IPS-NIHi11 (cell line): ENCODE data around the gene ALPL.

ENCODE experiments used
- DNase-seq: peaks from one replicate; pipeline ENCODE4 v3.0.0; 2012; ENCODE audit warnings: mixed read lengths, low spot score

The ALPL gene

GRCh38 chr1:21598904-21599303, 89.7 kb downstream of the ALPL start:
- no peak for DNase-seq

GRCh38 chr1:21599402-21599801, 90.2 kb downstream of the ALPL start:
- no peak for DNase-seq

GRCh38 chr1:21601278-21602048, 92.2 kb downstream of the ALPL start:
- DNase-seq: no peak

- no peak for DNase-seq
Measured at GRCh38 chr1:21603177-21604138, 94.2 kb downstream of the ALPL start.

GRCh38 chr1:21604208-21604957, 95.2 kb downstream of the ALPL start:
- no peak for DNase-seq

- DNase-seq: no peak
Measured at GRCh38 chr1:21605012-21605715, 95.9 kb downstream of the ALPL start.

- DNase-seq: no peak
Measured at GRCh38 chr1:21605964-21606705, 96.9 kb downstream of the ALPL start.

GRCh38 chr1:21607549-21608529, 98.6 kb downstream of the ALPL start:
- DNase-seq: peak; percentile 100

GRCh38 chr1:21608798-21609197, 99.6 kb downstream of the ALPL start:
- DNase-seq: no peak

GRCh38 chr1:21610027-21610426, 100.8 kb downstream of the ALPL start:
- no peak for DNase-seq

GRCh38 chr1:21610989-21611785, 102.0 kb downstream of the ALPL start:
- DNase-seq: no peak

- DNase-seq: no peak
Measured at GRCh38 chr1:21612057-21612456, 102.8 kb downstream of the ALPL start.

- no peak for DNase-seq
Measured at GRCh38 chr1:21613072-21613867, 104.0 kb downstream of the ALPL start.

GRCh38 chr1:21614419-21615115, 105.3 kb downstream of the ALPL start:
- no peak for DNase-seq

- no peak for DNase-seq
Measured at GRCh38 chr1:21616372-21616771, 107.1 kb downstream of the ALPL start.

GRCh38 chr1:21617126-21617738, 108.0 kb downstream of the ALPL start:
- DNase-seq: no peak

GRCh38 chr1:21618059-21618458, 108.8 kb downstream of the ALPL start:
- no peak for DNase-seq
